ENCODE measurements around the gene BBLN.

The BBLN gene

GRCh38 chr9:128117613-128118471, 42.2 kb upstream of the BBLN start:
- POLR2A ChIA-PET: no interaction called here
- TF ChIP-seq ARNT (IDR thresholded peaks at IDR 0.05) (peak; percentile 67), FOXK2 (IDR thresholded peaks at IDR 0.05) (no peak; the same call in 1 of the 2 replicates)

GRCh38 chr9:128118472-128118857, 41.6 kb upstream of the BBLN start:
- TF ChIP-seq SP1 (IDR thresholded peaks at IDR 0.05) (no peak), PKNOX1 (IDR thresholded peaks at IDR 0.05) (no peak), BHLHE40 (IDR thresholded peaks at IDR 0.05; ENCODE audit: borderline replicate concordance) (no peak), SUZ12 (IDR thresholded peaks at IDR 0.05) (no peak), HDGF (IDR thresholded peaks at IDR 0.05; ENCODE audit: borderline replicate concordance) (no peak), CTBP1 (IDR thresholded peaks at IDR 0.05; ENCODE audit: borderline replicate concordance) (no peak), L3MBTL2 (conservative IDR thresholded peaks at IDR 0.05) (no peak), LEF1 (IDR thresholded peaks at IDR 0.05; ENCODE audit: borderline replicate concordance) (no peak), FOXA1 (IDR thresholded peaks at IDR 0.05) (no peak), FOXM1 (IDR thresholded peaks at IDR 0.05; ENCODE audit: borderline replicate concordance) (no peak), NFRKB (IDR thresholded peaks at IDR 0.05) (no peak), TARDBP (IDR thresholded peaks at IDR 0.05) (no peak), ZNF384 (IDR thresholded peaks at IDR 0.05) (no peak)
- CTCF ChIA-PET: interaction anchor here (0.8 to 1.8 kb wide), 8 partner anchors 8 to 74 kb away, joined by 3 to 12 read pairs (median 6); no protein-coding TSS in a partner anchor
- no peak for DNase-seq (ENCODE audit: extremely low spot score)
- POLR2A ChIA-PET: no interaction called here

More at GRCh38 chr9:128117613-128118471, 42.2 kb upstream of the BBLN start:
- CTCF ChIA-PET: interaction anchor here (0.6 to 1.8 kb wide), 24 partner anchors 8 to 461 kb away, joined by 3 to 12 read pairs (median 4); partner anchors contain the start of gene SLC25A25
- peak; percentile 89 for DNase-seq (ENCODE audit: extremely low spot score)

GRCh38 chr9:128118971-128119665, 40.9 kb upstream of the BBLN start:
- CTCF ChIA-PET: interaction anchor here (1.0 kb wide), 1 partner anchor 27 kb away, joined by 3 read pairs; no protein-coding TSS in a partner anchor
- DNase-seq (ENCODE audit: extremely low spot score): no peak
- POLR2A ChIA-PET: no interaction called here
- TF ChIP-seq SP1 (IDR thresholded peaks at IDR 0.05): no peak
- no peak for TF ChIP-seq ARNT (IDR thresholded peaks at IDR 0.05)
- no peak for TF ChIP-seq HDGF (IDR thresholded peaks at IDR 0.05; ENCODE audit: borderline replicate concordance)
- TF ChIP-seq FOXA1 (IDR thresholded peaks at IDR 0.05): no peak
- no peak for TF ChIP-seq LEF1 (IDR thresholded peaks at IDR 0.05; ENCODE audit: borderline replicate concordance)
- TF ChIP-seq SUZ12 (IDR thresholded peaks at IDR 0.05): no peak
- TF ChIP-seq ELF4 (IDR thresholded peaks at IDR 0.05): no peak
- no peak for TF ChIP-seq BHLHE40 (IDR thresholded peaks at IDR 0.05; ENCODE audit: borderline replicate concordance)
- TF ChIP-seq L3MBTL2 (conservative IDR thresholded peaks at IDR 0.05): no peak

GRCh38 chr9:128120061-128120740, 39.9 kb upstream of the BBLN start:
- DNase-seq (ENCODE audit: extremely low spot score): no peak
- TF ChIP-seq ARNT (IDR thresholded peaks at IDR 0.05) (no peak), SUZ12 (IDR thresholded peaks at IDR 0.05) (no peak), NFRKB (IDR thresholded peaks at IDR 0.05) (no peak), TARDBP (IDR thresholded peaks at IDR 0.05) (no peak), BHLHE40 (IDR thresholded peaks at IDR 0.05; ENCODE audit: borderline replicate concordance) (no peak), CTBP1 (IDR thresholded peaks at IDR 0.05; ENCODE audit: borderline replicate concordance) (no peak), FOXA1 (IDR thresholded peaks at IDR 0.05) (no peak), FOXK2 (IDR thresholded peaks at IDR 0.05) (no peak), LEF1 (IDR thresholded peaks at IDR 0.05; ENCODE audit: borderline replicate concordance) (no peak), ZNF384 (IDR thresholded peaks at IDR 0.05) (no peak), ELF4 (IDR thresholded peaks at IDR 0.05) (no peak)
- CTCF ChIA-PET: interaction anchor here (0.8 to 1.0 kb wide), 2 partner anchors 28 to 29 kb away, joined by 3 to 4 read pairs; no protein-coding TSS in a partner anchor
- POLR2A ChIA-PET: no interaction called here

GRCh38 chr9:128120741-128121465, 39.2 kb upstream of the BBLN start:
- TF ChIP-seq SUZ12 (IDR thresholded peaks at IDR 0.05): no peak
- ChIA-PET POLR2A (no interaction called here), CTCF (interaction anchor here (0.8 kb wide), 1 partner anchor 29 kb away, joined by 4 read pairs; no protein-coding TSS in a partner anchor)
- DNase-seq (ENCODE audit: extremely low spot score): no peak

GRCh38 chr9:128121466-128121810, 38.6 kb upstream of the BBLN start:
- TF ChIP-seq LEF1 (IDR thresholded peaks at IDR 0.05; ENCODE audit: borderline replicate concordance): no peak
- TF ChIP-seq NFRKB (IDR thresholded peaks at IDR 0.05): no peak
- no peak for TF ChIP-seq L3MBTL2 (conservative IDR thresholded peaks at IDR 0.05)
- TF ChIP-seq FOXM1 (IDR thresholded peaks at IDR 0.05; ENCODE audit: borderline replicate concordance): no peak
- ChIA-PET POLR2A (no interaction called here), CTCF (no interaction called here)
- DNase-seq (ENCODE audit: extremely low spot score): no peak
